Medulla oblongata (tissue), 1 donor: ENCODE data around the gene DNAH3.
"Not testable (repeated sequence)": the region's sequence is repeated elsewhere in the genome, so short reads cannot be mapped to it uniquely, and the experiment has no call there.

Experiments
- DNase-seq: peaks from one replicate; pipeline ENCODE4 v3.0.0-alpha.2; 2015; ENCODE audit errors: extremely low spot score

Gene DNAH3

DNA sequence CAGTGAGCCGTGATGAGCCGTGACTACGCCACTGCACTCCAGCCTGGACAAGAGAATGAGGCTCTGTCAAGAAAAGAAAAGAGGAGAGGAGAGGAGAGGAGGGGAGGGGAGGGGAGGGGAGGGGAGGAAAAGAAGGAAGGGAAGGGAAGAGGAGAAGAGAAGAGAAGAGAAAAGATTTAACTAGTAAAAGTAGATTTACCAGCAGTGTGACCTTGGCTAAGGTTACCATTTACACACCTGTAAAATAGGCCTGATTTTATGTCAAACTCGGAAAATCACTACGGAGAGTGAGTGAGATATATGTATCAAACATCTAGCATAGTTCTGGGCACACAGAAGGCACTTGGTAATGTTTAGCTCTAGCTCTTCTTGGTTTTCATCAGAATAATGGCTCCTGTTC lies 140.8 kb downstream of the DNAH3 start:
- no peak for DNase-seq

DNA sequence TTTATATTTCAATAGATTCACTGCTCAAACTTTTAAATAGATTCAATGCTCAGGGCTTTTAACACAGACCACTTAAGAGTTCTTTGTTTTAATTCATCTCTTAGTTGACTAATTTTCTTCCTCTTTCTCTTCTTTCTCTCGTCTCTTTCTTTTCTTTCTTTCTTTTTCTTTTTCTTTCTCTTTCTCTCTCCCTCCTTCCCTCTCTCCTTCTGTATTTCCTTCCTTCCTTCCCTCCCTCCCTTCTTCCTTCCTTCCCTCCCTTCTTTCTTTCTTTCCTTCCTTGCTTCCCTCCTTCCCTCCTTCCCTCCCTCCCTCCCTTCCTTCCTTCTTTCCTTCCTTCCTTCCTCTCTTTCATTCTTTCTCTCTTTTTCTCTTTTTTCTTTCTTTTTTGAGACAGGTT lies 145.6 kb downstream of the DNAH3 start:
- DNase-seq, result no peak

DNA sequence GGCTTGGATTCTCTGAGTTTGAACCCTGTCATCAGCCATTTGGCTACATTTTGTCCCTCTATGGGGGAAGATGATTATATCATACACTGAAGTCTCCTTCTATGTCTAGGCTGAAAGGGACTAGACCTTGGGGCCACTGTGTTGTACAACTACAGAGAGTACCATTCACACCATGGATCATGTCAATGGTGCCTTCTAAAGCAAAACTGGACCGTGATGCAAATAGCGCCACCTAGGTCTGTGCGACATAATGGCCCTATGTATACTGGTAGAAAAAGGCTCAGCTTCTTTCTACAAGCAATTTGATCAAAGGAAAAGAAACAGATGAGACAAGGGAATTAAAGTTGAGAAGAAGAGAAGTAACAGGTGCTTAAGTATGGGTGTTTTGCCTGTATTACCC lies 149.4 kb downstream of the DNAH3 start:
- DNase-seq, result no peak

DNA sequence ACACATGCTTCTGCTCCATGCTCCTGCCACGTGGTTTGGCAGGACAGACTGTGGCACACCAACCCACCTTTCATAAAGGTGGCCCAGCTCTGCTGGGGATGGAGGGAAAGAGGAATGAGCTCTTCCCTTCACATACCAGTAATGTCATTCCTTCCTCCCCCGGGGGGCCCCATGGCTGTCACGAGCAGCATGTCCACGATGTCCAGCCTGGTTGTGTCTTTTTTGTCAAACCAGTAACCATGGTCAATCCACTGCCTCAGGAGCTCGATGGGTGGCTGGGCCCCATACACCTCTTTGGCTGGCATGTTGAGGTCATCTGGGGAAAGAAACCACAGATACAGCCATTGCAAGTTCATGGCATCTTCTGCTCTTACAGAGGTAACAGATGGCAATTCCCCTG lies 153.5 kb downstream of the DNAH3 start:
- DNase-seq, result no peak

DNA sequence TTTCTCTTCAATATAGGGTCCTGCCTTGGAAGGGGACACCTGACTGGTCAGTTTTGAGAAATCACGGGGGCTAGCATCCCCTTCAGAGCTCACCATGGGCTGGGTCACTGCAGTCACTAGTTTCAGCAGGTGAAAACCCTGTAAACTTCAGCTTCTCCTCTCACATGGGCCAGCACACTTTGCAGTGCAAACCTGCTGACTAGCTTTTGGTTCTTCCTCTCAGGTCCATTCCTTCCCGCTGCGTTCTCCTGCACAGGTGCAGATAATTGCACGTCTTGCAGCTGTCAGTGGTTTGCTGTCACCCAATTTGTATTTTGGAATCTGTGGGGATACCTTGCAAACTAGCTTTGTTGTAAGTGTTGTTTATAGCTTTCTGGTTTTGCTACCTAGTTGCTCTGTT lies 154.9 kb downstream of the DNAH3 start:
- no peak for DNase-seq

DNA sequence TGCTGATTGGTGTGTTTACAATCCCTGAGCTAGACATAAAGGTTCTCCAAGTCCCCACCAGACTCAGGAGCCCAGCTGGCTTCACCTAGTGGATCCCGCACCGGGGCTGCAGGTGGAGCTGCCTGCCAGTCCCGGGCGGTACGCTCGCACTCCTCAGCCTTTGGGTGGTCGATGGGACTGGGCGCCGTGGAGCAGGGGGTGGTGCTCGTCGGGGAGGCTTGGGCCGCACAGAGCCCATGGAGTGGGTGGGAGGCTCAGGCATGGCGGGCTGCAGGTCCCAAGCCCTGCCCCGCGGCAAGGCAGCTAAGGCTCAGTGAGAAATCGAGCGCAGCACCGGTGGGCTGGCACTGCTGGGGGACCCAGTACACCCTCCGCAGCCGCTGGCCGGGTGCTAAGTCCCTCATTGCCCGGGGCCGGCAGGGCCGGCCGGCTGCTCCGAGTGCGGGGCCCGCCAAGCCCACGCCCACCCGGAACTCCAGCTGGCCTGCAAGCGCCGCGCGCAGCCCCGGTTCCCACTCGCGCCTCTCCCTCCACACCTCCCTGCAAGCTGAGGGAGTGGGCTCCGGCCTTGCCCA lies 161.1 kb downstream of the DNAH3 start:
- DNase-seq, result not testable (repeated sequence)

DNA sequence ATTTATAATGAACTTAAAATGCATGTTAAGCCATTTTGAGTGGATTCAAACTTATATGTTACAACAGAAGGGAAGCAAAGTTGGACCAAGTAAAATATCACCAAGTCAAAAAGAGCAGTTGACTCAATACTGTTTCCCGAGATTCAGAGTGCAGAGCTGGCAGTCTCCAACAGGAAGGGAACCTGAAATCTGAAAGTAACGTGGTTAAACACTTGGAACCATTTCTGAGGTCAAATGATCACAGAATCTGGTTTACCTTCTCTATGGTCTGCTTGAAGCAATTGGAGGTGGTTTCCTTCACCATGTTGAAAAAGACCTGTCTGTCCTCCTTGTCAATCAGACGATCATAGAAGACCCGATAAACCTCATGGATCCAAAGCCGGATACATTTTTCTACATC lies 163.6 kb downstream of the DNAH3 start:
- DNase-seq, result no peak

DNA sequence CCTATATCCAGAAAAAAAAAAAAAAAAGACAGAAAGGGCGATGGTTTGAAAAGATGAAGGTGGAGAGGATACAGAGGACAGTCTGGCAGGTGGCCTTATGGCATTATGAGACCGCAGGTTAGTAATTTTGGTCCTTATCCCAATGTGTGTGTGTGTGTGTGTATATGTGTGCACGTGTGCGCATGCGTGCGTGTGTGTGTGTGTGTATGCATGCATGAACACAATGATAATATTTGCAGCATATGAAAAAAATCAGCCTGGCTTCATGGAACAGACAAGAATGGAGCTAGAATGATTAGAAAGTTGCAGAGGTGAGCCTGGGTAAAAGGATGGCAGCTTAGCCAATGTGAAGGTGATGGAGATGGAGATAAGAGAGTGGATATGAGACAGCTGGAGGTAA lies 166.6 kb downstream of the DNAH3 start:
- DNase-seq, result no peak

DNA sequence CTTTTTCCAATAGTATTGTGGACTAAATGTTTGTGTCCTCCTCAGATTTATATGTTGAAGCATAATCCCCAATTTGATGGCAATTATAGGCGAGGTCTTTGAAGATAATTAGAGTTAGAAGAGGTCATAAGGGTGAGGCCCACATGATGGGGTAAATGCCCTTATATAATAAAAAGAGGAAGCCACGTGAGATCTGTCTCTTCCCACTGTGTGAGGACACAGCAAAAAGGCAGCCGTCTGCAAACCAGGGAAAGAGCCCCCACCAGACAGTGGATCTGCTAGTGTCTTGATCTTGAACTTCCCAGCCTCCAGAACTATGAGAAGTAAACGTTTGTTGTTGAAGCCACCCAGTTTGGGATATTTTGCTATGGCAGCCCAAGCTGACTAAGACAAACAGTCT lies 174.1 kb downstream of the DNAH3 start:
- no peak for DNase-seq

DNA sequence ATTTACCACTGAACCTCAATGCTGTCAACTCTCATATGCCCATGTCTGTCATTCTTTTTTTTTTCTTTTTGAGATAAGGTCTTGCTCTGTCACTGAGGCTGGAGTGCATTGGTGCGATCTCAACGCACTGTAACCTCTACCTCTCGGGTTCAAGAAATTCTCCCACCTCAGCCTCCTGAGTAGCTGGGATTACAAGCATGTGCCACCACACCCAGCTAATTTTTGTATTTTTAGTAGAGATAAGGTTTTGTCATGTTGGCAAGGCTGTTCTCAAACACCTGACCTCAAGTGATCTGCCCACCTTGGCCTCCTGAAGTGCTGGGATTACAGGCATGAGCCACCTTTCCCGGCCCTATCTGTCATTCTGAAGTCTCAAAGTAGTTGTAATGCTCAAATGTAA lies 177.4 kb downstream of the DNAH3 start:
- DNase-seq, result not testable (repeated sequence)

DNA sequence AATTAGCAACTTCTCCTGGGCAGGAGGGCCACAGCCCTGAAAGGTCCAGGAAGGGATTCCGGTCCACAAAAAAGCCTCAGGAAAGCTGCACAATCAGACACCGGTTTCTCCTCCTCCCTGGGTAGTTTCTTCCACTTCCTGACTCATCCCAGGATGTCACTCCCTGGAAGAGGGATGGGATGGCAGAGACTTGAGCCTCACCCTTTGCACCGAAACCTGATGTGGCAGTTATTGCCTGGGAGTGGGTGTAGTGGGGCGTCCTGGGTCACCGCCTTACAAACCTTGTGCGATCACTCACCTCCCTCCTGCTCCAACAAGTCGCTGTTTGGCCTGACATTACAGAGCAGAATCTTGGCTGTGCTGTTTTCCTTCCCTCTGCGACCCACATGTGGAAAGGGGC lies 179.2 kb downstream of the DNAH3 start:
- DNase-seq, result no peak

DNA sequence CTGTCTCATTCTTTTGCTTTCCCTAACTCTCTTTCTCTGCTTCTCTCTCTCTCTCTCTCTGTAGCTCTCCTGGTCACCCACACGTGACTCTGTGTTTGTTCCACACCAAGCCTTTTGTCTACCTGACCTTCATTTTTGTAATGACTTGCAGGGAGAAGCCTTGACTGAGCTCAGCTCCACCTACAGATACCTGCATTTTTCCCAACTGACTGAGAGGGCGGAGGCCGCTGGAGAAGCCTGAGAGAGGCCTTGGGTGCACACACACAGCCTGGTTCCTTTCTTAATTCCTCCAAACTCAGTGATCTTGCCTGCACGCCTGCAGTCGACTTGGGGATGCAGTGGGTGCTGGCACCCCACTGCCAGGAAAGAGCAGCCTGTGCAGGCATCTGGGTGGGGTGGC lies 181.3 kb downstream of the DNAH3 start:
- no peak for DNase-seq

DNA sequence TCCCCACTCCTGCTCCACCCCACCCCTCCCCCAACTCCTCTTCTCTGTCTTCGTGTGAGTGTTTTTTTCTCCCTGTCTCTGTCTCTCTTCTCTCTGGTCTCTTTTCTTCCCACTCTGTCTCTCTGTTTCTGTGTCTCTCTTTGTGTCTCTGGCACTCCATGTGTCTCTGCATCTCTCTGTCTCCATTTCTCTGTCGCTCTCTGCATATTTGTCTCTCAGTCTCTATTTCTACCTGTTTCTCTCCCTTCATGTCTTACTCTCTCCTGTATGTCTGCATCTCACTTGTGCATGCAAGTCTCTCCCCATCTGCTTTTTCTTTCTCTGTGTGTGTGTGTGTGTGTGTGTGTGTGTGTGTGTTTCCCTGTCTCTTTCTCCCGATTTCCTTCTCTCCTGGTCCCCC lies 181.9 kb downstream of the DNAH3 start:
- DNase-seq, result no peak

DNA sequence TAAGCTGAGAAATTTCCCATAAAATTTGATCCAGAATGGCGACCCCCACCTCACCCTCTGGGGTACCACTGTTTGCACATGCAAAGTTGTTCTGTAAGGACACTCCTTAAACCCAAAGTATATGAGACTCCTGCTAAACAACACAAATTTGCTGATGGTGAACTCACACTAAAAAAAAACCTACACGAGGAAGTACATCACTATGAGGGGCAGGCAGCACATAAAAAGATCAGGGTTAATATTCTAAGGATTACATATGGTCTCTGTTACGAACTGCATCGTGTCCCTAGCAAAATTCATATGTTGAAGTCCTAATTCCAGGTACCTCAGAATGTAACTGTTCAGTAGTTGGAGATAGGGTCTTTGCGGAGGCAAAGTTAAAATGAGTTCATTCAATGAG lies 189.7 kb downstream of the DNAH3 start:
- DNase-seq, result no peak

DNA sequence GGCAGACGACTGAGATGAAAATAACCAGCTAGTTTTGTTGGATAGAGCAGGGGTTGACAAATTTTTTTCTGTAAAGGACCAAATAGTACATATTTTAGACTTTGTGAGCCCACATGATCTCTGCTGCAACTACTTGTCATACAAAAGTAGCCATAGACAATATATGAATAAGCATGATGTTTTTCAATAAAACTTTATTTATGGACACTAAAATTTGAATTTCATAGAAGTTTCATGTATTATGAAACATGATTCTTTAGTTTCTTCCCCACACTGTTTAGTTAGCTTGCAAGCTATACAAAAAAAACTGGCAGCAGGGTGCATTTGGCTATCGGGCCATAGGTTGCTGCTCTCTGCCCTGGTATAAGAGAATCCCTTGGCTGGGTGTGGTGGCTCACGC lies 193.5 kb downstream of the DNAH3 start:
- DNase-seq, result no peak

DNA sequence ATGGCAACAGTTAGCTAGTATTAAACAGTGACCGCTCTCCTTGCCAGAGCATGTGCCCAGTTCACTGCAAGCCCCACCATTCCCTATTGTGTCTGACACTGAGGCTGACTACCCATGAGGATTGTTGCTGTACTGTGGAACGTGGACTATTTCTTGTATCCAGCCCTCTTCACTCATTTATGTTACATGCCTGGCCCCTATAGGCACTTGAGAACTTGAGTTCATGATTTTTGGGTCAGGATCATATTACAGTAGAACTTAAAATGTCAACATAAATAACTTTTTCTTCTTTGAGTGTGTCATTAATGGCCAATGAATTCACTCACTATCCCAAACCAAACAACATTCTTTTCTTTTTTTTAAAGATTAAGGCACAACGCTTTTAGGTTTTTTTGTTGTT lies 194.3 kb downstream of the DNAH3 start:
- no peak for DNase-seq

DNA sequence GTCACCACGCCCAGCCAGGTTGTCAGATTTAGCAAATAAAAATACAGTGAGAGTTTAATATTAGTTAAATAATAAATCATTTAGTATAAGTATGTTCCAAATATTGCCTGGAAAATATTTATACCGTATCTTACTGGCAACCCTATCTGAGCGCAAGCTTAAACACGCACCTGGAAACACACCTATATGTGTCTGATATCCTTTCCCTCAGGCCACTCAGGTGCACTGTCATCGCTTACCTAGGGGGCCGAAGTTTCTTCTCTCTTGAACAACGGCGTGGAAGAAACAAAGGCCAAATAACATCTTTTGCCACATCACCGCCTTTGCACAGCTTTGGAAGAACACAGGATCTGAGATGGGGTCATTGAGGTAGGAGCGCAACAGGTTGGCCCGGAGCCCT lies 196.1 kb downstream of the DNAH3 start:
- no peak for DNase-seq

DNA sequence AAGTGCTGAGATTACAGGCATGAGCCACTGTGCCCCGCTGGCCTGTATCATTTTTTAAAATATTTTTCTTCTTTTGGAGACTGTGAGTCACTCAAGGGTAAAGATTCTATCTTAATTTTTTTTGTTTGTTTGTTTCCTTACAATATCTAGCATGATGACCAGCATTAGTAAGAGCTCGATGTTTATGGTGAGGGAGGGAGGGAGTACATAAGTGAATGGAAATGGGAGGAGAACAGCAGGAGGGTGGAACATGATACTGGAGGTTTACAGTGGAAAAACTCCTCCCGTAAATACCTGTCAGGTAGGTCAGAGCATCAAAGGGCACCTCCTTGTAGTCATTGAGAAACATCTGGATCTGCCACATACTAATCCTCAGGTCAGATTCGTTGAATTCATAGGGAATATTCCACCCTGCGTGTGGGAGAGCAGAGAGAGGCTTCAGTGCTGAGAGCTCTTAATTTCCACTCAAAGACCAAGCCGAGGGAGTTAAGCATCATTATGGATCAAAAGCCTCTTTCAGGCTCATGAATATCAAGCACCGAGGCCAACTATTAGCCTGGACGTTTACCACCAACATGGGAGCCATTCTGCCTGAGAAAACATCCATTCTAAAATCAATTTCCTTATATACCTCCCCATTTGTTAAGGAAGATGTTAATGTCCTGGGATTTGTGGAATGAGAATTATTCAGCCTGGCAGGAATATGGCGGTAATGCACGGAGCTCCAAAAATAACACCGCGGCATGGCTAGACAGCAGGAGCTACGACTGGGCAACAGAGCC lies 198.3 kb downstream of the DNAH3 start:
- no peak for DNase-seq

DNA sequence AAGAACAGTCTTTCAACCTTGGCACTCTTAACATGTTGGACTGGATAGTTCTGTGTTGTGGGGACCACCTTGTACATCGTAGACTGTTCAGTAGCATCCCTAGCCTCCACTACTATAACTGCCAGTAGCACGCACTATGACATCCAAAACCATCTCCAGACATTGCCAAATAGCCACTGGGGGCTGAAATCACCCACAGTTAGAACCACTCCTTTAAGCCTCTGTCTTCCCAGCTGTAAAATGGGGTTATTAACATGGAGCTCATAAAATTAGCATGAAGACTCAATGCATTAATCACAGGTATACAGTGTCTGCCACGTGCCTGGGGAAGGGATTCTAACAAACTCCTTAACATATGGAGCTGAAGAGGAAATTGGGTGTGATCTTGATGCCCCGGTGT lies 200.4 kb downstream of the DNAH3 start:
- no peak for DNase-seq

DNA sequence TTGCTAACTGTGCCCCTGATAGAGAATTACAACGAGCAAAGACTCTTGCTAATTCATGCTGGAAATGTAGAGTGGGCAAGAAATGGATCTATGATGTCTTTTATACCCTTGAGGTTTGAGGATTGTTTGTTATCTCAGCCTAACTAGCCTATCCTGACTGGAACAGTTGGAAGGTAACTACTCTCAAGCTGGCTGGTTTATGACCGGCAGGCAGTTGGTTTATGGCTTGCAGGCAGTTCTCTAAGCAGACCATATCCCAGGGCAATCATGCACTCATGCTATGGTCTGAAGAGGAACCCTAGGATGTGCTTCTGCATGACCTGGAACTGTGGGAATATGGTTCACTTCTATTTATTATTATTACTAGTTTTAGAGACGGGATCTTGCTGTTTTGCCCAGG lies 201.0 kb downstream of the DNAH3 start:
- DNase-seq, result no peak

DNA sequence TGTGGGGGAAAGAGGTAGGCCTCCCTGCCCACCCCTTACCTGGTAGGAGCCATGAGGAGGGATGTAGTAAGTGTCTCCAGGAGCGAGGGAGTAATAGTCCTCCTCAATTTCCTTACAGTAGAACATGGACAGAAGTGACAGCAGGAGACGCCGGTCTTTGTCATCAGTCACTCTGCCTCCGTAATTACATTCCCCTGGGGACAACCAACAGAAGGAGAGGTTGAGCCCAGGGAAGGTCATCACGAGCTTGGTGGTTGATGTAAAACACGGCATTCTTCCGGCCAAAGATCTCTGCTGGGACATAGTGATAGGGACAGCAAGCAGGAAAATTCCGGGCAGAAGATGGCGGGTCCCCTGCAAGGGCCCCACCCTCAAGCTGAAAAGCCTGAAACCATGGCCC lies 202.2 kb downstream of the DNAH3 start:
- DNase-seq, result no peak

DNA sequence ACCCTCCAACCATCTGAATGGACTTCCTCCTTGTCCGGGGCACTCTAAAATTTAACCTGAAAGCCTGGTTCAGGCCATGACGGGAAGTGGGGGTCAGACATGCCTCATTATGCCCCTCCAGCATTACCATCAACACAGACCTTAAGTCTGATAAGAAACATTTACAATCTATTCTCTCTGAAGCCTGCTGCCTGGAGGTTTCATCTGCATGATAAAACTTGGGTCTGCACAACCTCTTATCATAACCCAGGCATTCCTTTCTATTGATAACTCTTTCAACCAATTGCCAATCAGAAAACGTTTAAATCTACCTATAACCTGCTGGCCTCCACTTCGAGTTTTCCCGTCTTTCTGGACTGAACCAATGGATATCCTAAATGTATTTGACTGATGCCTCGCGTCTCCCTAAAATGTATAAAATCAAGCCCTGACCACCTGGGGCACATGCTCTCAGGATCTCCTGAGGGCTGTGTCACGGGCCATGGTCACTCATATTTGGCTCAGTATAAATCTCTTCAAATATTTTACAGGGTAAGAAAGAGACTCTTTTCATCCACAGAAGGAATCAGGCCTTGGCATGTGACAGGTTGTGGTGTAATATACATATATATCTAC lies 204.5 kb downstream of the DNAH3 start:
- no peak for DNase-seq

DNA sequence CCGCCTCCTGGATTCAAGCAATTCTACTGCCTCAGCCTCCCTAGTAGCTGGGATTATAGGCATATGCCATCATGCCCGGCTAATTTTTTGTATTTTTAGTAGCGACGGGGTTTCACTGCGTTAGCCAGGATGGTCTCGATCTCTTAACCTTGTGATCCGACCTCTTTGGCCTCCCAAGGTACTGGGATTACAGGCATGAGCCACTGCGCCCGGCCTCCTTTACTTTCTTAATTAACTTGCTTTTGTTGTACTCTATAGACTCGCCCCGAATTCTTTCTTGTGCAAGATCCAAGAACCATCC lies 205.1 kb downstream of the DNAH3 start:
- not testable (repeated sequence) for DNase-seq
